Nephron (organoid): Measurements from ENCODE around the gene FOSL2.

Experiments used
- H3K27ac Mint-ChIP-seq, 3 experiments: 2 replicates each; pipeline ENCODE4 v1.8.0; 2020; ENCODE audit warnings: mixed read lengths in 3 of 3, mild to moderate bottlenecking in 2 of 3, moderate library complexity in 1 of 3
- H3K27me3 Mint-ChIP-seq: 2 replicates; pipeline ENCODE4 v1.8.0; 2021; ENCODE audit warnings: low read depth, mild to moderate bottlenecking, moderate library complexity, mixed read lengths
- H3K36me3 Mint-ChIP-seq: 2 replicates; pipeline ENCODE4 v1.8.0; 2020; ENCODE audit warnings: low read depth, mixed read lengths
- H3K4me1 Mint-ChIP-seq: 2 replicates; pipeline ENCODE4 v1.8.0; 2020; ENCODE audit warnings: mixed read lengths
- H3K4me3 Mint-ChIP-seq, 3 experiments: 2 replicates each; pipeline ENCODE4 v1.8.0; 2020; ENCODE audit warnings: mild to moderate bottlenecking in 3 of 3, mixed read lengths in 3 of 3, moderate library complexity in 2 of 3
- H3K9me3 Mint-ChIP-seq: 2 replicates; pipeline ENCODE4 v1.8.0; 2020; ENCODE audit warnings: mixed read lengths
- TF ChIP-seq, protein P1 (sequence below), 3 experiments: fragments of 200-600 bp; sonication (generic); IDR thresholded peaks; one replicate each; pipeline ENCODE4 v1.5.0; 2021; ENCODE audit warnings: antibody characterized with exemption in 3 of 3; ENCODE audit not compliant: unreplicated experiment in 3 of 3

FOSL2 gene

DNA sequence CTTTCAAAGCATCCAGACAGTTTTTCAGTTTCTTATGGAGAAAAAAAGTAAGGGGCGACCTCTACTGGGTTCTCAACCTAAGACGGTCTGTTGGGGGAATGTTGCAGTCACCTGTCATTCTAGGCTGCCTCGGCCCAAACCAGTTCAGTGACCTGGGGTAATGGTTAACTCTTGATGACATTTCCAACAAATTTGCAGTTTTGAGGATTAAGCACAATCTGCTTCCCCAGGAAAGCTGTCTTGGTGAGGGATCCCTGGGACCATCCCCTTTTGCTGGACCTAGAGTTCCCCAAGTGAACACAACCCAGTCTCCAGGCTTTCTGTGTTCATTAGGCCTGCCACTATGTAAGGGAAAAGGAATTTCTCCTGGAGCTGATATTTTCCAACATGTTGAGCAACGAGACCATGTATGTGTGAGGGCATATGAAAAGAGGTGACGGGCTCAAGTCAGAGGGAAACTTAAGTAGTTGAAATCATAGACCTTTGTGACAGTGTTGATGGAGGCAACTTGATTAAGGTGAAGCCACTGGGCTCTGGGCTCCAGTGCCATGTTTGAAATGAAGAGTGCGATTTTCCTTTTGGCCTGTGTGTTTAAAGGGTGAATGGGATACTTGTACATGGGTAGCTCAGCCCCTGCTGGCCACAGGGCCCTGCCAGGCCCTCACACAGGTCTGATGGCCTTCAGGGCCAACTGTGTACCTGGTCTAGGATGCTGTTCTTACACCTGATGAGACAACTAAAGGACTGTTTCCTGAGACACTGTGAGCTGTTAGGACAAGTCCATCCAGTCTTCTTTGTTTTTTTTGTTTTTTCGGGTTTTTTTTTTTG is 27.0 kb downstream of the FOSL2 start:
- Mint-ChIP-seq H3K4me1 (peaks cover 15% of the 10 kb centered on the region), H3K36me3 (no peaks in the 10 kb centered on the region), H3K27ac (peak overlapping the region in 2 of 3 experiments; percentile 49 to 89), H3K9me3 (no peaks in the 10 kb centered on the region), H3K4me3 (no peak overlapping the region), H3K27me3 (peaks cover 5% of the 10 kb centered on the region)
- TF ChIP-seq, protein P1, sequence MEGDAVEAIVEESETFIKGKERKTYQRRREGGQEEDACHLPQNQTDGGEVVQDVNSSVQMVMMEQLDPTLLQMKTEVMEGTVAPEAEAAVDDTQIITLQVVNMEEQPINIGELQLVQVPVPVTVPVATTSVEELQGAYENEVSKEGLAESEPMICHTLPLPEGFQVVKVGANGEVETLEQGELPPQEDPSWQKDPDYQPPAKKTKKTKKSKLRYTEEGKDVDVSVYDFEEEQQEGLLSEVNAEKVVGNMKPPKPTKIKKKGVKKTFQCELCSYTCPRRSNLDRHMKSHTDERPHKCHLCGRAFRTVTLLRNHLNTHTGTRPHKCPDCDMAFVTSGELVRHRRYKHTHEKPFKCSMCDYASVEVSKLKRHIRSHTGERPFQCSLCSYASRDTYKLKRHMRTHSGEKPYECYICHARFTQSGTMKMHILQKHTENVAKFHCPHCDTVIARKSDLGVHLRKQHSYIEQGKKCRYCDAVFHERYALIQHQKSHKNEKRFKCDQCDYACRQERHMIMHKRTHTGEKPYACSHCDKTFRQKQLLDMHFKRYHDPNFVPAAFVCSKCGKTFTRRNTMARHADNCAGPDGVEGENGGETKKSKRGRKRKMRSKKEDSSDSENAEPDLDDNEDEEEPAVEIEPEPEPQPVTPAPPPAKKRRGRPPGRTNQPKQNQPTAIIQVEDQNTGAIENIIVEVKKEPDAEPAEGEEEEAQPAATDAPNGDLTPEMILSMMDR (IDR thresholded peaks at IDR 0.05; ENCODE audit: unreplicated experiment in 3 of 3), result no peak

DNA sequence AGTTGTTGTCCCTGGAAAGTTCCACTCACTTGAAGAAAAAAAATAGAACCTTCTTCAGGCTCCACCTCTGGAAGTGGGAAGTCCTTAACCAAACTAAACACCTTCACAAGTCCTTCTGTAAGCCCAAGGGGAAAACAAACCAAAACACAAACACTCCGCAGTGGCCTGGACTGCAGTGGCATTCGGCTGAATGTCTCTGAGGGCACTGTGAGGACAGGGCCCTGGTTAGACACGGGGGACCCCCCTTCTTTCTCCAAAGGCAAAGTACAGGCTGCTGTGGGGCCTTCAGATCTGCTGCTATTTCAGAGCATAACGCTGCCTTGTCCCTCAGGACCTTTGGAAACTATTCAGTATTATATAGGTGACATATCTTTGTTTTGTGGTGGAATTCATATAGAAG is 28.1 kb downstream of the FOSL2 start:
- TF ChIP-seq, protein P1 (IDR thresholded peaks at IDR 0.05; ENCODE audit: unreplicated experiment in 3 of 3), result no peak
- Mint-ChIP-seq H3K9me3 (no peaks in the 10 kb centered on the region), H3K27me3 (peaks cover 5% of the 10 kb centered on the region), H3K4me1 (peaks cover 9% of the 10 kb centered on the region), H3K27ac (peak overlapping the region in 1 of 3 experiments; percentile 78), H3K4me3 (no peak overlapping the region), H3K36me3 (no peaks in the 10 kb centered on the region)

DNA sequence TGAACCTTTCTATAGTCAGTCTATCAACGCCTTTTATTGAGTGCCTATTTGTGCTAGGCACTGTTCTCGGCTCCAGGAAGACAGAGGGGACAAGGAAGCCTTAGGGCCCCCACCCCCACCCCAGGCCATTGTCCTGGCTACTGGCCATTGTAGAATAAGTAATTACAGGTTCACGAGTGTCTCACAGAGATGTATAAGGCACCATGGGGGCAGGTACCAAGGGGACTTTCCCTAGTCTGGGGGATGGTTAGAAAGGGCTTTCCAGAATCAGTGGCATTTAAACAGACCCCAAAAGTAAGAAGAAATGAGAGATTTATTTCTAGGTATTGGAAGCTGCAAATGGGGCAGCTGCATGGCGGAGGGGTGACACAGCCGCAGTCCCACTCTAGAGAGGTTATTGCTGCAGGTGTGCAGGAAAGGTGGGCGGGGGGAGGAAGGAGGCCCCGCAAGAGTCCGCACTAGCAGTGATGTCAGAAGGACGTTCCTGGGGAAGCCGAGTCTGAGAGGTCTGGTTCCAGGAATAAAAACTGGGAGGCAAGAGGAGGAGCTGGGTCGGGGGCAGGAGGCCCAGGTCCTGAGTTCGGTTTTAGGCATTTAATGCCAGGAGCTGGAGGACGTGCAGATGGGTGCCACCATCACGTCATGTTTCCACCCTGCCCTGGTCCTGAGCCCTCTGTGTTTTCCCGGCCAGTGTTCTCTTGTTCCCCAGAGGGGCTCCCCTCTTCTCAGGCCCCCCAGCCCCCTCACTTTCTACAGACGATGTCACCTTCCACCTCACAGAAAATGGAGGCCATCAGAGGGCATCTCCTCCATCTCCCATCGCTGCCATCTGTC is 30.5 kb downstream of the FOSL2 start:
- TF ChIP-seq, protein P1 (IDR thresholded peaks at IDR 0.05; ENCODE audit: unreplicated experiment in 3 of 3), result no peak
- Mint-ChIP-seq H3K4me3 (no peak overlapping the region), H3K4me1 (peaks cover 9% of the 10 kb centered on the region), H3K9me3 (no peaks in the 10 kb centered on the region), H3K36me3 (no peaks in the 10 kb centered on the region), H3K27me3 (peaks cover 5% of the 10 kb centered on the region), H3K27ac (no peak overlapping the region)

DNA sequence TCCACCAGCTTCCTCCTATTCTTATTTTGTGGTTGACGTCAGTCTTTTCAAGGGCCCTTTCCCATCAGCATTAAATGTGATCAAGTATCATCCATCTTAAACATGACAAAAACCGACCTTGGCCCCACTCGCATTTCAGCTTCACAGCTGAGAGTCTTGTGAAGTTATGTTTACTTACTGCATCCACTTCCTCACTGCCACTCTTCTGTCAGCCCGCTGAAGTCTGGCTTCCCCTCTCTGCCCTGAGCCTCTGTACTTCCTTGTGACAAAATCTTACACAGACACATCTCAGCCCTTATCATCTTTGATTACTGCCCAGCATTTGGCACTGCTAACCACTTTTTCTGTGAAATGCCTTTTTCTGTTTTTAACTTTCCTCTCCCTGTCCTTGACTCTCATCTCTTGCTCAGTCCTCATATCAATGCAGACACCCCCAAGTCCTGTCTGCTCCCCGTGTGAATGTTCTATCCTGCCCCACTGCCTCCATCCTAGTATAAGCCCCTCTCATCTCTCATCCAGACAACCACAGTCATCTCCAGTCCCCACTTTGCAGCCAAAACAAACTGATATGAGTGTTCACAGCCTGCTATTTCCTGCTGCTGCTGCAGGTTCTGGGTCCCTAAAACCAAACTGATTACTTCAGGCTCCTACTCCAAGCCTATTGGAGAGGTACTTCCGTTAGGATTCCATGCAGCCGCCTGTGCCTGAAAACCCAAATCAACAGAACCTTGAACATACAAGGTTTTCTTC is 31.4 kb downstream of the FOSL2 start:
- no peaks in the 10 kb centered on the region for H3K9me3 Mint-ChIP-seq
- H3K4me1 Mint-ChIP-seq, result peaks cover 9% of the 10 kb centered on the region
- H3K27ac Mint-ChIP-seq, result peak overlapping the region in 2 of 3 experiments; percentile 1 to 2
- TF ChIP-seq, protein P1 (IDR thresholded peaks at IDR 0.05; ENCODE audit: unreplicated experiment in 3 of 3), result no peak
- no peaks in the 10 kb centered on the region for H3K36me3 Mint-ChIP-seq
- H3K4me3 Mint-ChIP-seq, result no peak overlapping the region
- peaks cover 5% of the 10 kb centered on the region for H3K27me3 Mint-ChIP-seq

DNA sequence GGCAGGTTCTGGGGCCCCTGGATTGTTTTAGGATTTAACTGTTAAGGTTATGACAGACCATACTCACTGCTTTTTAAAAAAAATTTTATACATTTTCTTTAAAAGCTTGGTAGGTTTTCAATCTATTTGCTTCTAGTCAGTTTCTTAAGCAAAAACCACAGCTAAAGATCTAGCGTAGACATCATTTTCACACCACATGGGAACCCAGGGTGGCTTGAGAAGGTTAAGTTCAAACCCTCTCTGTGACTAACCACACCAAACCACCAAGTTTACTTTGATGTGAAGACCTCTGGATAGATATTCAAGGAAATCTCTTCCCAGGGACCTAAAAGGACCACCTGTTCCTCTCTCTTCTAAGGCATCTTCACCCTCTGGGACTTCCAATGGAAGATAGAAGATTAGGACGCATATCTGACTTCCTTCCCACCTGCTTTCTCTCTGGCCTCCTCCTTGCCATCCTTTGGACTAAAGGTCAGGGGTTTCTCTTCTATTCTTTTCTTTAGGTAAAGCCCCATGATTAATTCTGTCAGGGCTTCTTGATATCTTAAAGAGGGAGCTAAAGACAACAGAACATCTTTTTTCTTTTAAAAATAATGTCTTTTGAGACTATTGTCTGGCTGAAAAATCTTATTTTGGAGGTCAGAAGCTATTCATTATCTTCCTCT is 32.3 kb downstream of the FOSL2 start:
- no peak overlapping the region for H3K27ac Mint-ChIP-seq
- H3K4me1 Mint-ChIP-seq, result peaks cover 9% of the 10 kb centered on the region
- peaks cover 5% of the 10 kb centered on the region for H3K27me3 Mint-ChIP-seq
- TF ChIP-seq, protein P1 (IDR thresholded peaks at IDR 0.05; ENCODE audit: unreplicated experiment in 3 of 3), result no peak
- no peak overlapping the region for H3K4me3 Mint-ChIP-seq
- no peaks in the 10 kb centered on the region for H3K9me3 Mint-ChIP-seq
- no peaks in the 10 kb centered on the region for H3K36me3 Mint-ChIP-seq
